Stimulated activated CD4-positive, alpha-beta T cell treated with anti-CD3 and anti-CD28 coated beads, Interleukin-1b, Interleukin-23, amount 100 ng/mL, for 48 hours (primary cell): ENCODE data around the gene INCA1.

ENCODE experiments used
- DNase-seq: peaks from one replicate; pipeline ENCODE4 v3.0.0-alpha.2; 2020

The INCA1 gene

DNA sequence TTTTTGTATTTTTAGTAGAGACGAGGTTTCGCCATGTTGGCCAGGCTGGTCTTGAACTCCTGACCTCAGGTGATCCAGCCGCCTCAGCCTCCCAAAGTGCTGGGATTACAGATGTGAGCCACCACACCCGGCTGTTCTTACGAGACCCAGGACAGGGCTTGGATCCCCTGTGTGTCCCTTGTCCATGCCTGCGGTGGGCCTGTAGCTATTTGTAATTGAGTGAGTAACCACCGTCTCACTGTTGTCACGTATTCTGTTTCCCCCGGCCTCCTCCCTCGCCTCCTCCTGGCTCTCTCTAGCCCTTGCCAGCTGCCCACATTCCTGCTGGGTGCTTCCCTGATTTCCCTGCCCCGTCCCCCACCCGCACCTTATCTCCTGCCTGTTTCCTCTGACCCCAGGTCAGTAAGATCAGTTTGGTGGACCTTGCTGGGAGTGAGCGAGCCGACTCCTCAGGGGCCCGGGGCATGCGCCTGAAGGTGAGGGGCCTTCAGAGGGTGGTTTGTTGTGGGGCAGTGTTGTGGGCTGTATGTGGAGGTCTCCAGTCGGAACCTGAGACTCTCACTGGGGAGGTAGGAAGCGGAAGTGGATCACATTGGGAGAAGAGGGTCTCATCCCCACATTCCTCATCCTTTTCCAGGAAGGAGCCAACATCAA, 6.0 kb upstream of the INCA1 start:
- no peak for DNase-seq

GRCh38 chr17:5002121-5002788, 4.9 kb upstream of the INCA1 start:
- DNase-seq = no peak

DNA sequence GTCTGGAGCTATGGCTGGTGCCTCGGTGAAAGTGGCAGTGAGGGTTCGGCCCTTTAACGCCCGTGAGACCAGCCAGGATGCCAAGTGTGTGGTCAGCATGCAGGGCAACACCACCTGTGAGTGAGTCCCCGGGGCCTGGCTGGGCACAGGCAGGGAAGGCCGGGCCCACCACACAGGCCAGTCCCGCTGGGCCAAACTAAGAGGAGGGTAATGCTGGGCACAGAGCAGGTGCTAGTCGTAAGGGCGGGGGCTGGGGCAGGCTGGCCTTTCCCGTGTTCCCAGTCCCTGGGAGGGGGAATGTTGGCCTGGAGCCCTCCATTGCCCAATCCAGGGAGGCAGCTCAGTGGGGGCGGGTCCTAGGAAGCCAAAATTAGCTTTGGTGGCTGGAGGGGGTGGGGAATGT, 2.9 kb upstream of the INCA1 start:
- no peak for DNase-seq

GRCh38 chr17:4999430-5000093, 2.2 kb upstream of the INCA1 start:
- DNase-seq = no peak

- DNase-seq = no peak
These were observed 1.6 kb upstream of the INCA1 start for GRCh38 chr17:4998732-4999429.

- peak; percentile 13 for DNase-seq
These were observed 857 bp upstream of the INCA1 start for GRCh38 chr17:4998027-4998731.

GRCh38 chr17:4994081-4994595, 3.2 kb downstream of the INCA1 start:
- DNase-seq = no peak

GRCh38 chr17:4987767-4988567, 9.4 kb downstream of the INCA1 start:
- no peak for DNase-seq

- DNase-seq = peak; percentile 81
These were observed 10.2 kb downstream of the INCA1 start, which contains the start of gene CAMTA2 for GRCh38 chr17:4986951-4987766. Gene CAMTA2, minus strand, starts transcription at chr17:4987675. Its CDS starts 1,453 bp downstream, at chr17:4986222.

- DNase-seq = no peak
These were observed 10.9 kb downstream of the INCA1 start for GRCh38 chr17:4986403-4986802.

GRCh38 chr17:4982305-4982704, 15.0 kb downstream of the INCA1 start:
- DNase-seq = no peak

DNA sequence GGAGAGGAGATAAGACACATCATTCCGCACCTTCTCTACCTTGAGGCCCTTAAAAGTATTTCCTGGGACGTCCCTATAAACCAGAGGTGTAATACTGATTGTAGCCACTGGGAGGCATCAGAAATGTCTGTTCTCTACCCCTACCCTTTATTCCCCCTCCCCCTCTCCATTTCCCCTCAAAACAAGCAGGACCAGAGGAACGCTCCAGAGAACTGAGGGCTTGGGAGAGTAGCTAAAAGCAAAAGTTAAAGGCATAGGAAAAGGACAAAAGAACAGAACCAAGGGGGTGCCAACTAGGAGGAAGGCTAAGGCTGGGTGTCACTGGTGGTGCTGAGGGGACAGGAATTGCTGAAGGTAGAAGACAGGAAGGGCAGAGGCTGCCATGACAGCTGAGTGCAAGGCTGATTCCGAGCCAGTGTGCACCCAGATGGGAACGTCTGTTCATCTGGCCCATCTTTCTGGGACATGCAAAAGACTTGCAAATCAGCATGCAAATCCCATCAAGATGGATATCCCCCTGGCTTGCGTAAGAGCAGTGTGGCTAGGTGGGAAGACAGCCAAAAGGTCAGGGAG, 16.6 kb downstream of the INCA1 start:
- DNase-seq = no peak

DNA sequence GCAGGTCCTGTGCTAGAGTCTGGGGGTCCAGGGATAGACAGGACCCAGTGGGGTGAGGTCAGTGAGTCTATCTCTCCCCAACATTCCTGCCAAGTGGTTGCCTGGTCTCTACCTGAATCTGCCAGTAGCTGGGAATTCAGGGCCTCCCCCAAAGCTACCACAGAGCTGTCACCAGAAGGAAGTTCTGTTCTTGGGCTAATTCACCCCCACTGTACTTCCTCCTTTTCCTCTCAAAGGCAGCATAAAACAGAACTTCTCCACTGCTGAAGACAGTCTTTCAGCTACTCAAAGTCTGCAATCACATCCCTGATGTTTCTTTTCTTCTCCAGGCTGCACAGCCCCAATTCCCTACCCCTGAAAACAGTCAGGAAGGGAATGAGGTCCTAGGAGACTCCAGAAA, 18.6 kb downstream of the INCA1 start:
- no peak for DNase-seq

- DNase-seq = no peak
These were observed 23.1 kb downstream of the INCA1 start for GRCh38 chr17:4974115-4974670.

GRCh38 chr17:4973256-4974114, 23.8 kb downstream of the INCA1 start:
- no peak for DNase-seq

- DNase-seq = no peak
These were observed 24.6 kb downstream of the INCA1 start for GRCh38 chr17:4972752-4973151.

DNA sequence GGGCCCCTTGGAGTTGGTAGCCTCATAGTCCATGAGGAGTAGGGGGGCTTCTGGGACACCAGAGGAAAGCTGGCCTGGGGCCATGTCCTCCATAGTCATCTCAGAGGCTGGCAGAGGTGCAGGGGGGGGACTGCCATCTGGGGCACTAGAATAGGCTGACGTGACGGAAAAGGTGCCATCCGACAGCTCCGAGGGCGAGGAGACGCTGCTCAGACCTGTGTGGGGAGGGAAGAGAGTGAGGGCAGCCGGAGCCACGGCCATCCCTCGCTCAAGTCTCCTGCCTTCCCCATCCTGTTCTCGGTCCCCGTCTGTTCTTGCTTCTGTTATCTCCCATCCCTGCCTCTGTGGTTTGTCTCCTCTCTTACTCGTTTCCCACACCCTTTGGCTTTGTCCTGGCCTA, 25.0 kb downstream of the INCA1 start:
- DNase-seq = no peak

GRCh38 chr17:4971826-4972225, 25.5 kb downstream of the INCA1 start:
- DNase-seq = no peak

DNA sequence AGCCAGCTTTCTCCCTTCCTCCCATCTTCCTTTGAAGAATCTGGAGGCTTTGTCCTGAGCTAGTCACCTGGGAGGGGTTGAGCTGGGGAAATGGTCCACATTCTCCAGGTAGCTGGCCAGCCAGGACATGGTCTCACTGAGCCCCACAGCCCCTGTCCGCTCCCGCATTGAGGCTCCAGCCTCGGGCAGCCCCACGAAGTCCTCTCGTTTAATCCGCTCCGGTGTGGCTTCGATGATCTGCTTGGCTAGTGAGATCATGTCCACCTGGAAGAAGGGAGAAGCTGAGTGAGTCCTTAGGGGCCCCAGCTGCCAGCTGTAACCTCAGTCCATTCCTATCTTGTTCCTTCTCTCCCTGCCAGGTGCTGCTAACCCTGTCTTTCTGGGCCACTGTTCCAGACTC, 27.0 kb downstream of the INCA1 start:
- no peak for DNase-seq
